IMR-90 (cell line): ENCODE data around the gene ALG1. TPM values are rescaled to one million over a fixed set of nuclear protein-coding genes. Genes with fewer than 3 reads are reported as not detected.
"Not testable (repeated sequence)": the region's sequence is repeated elsewhere in the genome, so short reads cannot be mapped to it uniquely, and the experiment has no call there.

Source experiments
- ATAC-seq: fragments of 200-7000 bp; cut with Tn5 transposase; 2 replicates; pipeline ENCODE4 v1.9.1; 2020; ENCODE audit warnings: low read depth, mild to moderate bottlenecking, moderate library complexity
- BruUV-seq: library from RNA; stranded (reverse); fragments of 400-500 nt; replicated peaks from 2 replicates; lab custom pipeline; 2021; lab: Mats Ljungman, UMichigan
- CTCF ChIA-PET: fragments of 300-600 bp; formaldehyde crosslinking; extraction: SDS; loops from one replicate; lab custom pipeline; 2021; ENCODE audit warnings: antibody characterized with exemption; lab: Yijun Ruan, JAX
- POLR2A ChIA-PET: fragments of 300-600 bp; sonication (Branson Sonifier 250); formaldehyde crosslinking; loops from one replicate; lab custom pipeline; 2022; ENCODE audit warnings: antibody characterized with exemption; ENCODE audit not compliant: unreplicated experiment; lab: Charles Lee
- DNase-seq: peaks from one replicate; pipeline ENCODE4 v3.0.0; 2013
- H2AFZ ChIP-seq: replicated peaks from 2 replicates; pipeline ENCODE3; 2013; ENCODE audit warnings: low read length, mild to moderate bottlenecking; ENCODE audit not compliant: poor library complexity
- H2AK5ac ChIP-seq: 2 replicates; pipeline ENCODE4 v1.6.1; 2013; ENCODE audit warnings: low read depth, low read length, inconsistent platforms
- H2AK9ac ChIP-seq: replicated peaks from 2 replicates; pipeline ENCODE3; 2013; ENCODE audit warnings: mild to moderate bottlenecking, low read depth, low read length, moderate library complexity; ENCODE audit not compliant: poor library complexity
- H2BK120ac ChIP-seq: 2 replicates; pipeline ENCODE4 v1.6.1; 2013; ENCODE audit warnings: low read depth, low read length, inconsistent platforms
- H2BK15ac ChIP-seq: 3 replicates; pipeline ENCODE4 v1.6.1; 2013; ENCODE audit warnings: low read depth, low read length, inconsistent platforms
- H2BK20ac ChIP-seq: 2 replicates; pipeline ENCODE4 v1.6.1; 2013; ENCODE audit warnings: low read depth, mild to moderate bottlenecking, inconsistent platforms, low read length, moderate library complexity
- H2BK5ac ChIP-seq: 2 replicates; pipeline ENCODE4 v1.6.1; 2013; ENCODE audit warnings: mild to moderate bottlenecking, low read depth, low read length, inconsistent platforms; ENCODE audit not compliant: poor library complexity, severe bottlenecking
- H3K14ac ChIP-seq: replicated peaks from 2 replicates; pipeline ENCODE4 v1.6.1; 2013; ENCODE audit warnings: low read depth, low read length, inconsistent platforms
- H3K18ac ChIP-seq: 2 replicates; pipeline ENCODE4 v1.6.1; 2013; ENCODE audit warnings: low read depth, low read length, control low read depth
- H3K23ac ChIP-seq: 2 replicates; pipeline ENCODE4 v1.6.1; 2013; ENCODE audit warnings: low read depth, low read length, inconsistent platforms
- H3K27ac ChIP-seq: 2 replicates; pipeline ENCODE4 v1.5.1; 2013; ENCODE audit warnings: mild to moderate bottlenecking, control low read depth, low read length; ENCODE audit not compliant: insufficient read depth
- H3K27me3 ChIP-seq: 2 replicates; pipeline ENCODE4 v1.6.1; 2013; ENCODE audit warnings: low read length; ENCODE audit not compliant: control insufficient read depth, insufficient read depth
- H3K36me3 ChIP-seq: 2 replicates; pipeline ENCODE4 v1.6.1; 2013; ENCODE audit warnings: low read length, mixed read lengths; ENCODE audit not compliant: control insufficient read depth, insufficient read depth
- H3K4ac ChIP-seq: 2 replicates; pipeline ENCODE4 v1.6.1; 2013; ENCODE audit warnings: low read depth, low read length, inconsistent platforms
- H3K4me1 ChIP-seq: 2 replicates; pipeline ENCODE4 v1.6.1; 2013; ENCODE audit warnings: low read length, mixed read lengths; ENCODE audit not compliant: control insufficient read depth, insufficient read depth
- H3K4me2 ChIP-seq: 2 replicates; pipeline ENCODE4 v1.6.1; 2013; ENCODE audit warnings: low read depth, mild to moderate bottlenecking, control low read depth, low read length, moderate library complexity
- H3K4me3 ChIP-seq: 2 replicates; pipeline ENCODE4 v1.5.1; 2013; ENCODE audit warnings: low read depth, mild to moderate bottlenecking, control low read depth, low read length, moderate library complexity; ENCODE audit not compliant: insufficient read depth
- H3K56ac ChIP-seq: 2 replicates; pipeline ENCODE4 v1.6.1; 2013; ENCODE audit warnings: low read length, inconsistent platforms; ENCODE audit not compliant: insufficient read depth; ENCODE audit errors: extremely low read depth
- H3K79me1 ChIP-seq, 2 experiments: 2 replicates each; pipeline ENCODE4 v1.6.1; 2013; ENCODE audit warnings: low read length in 2 of 2, inconsistent platforms in 1 of 2, low read depth in 1 of 2
- H3K9ac ChIP-seq: 2 replicates; pipeline ENCODE4 v1.6.1; 2013; ENCODE audit warnings: low read depth, low read length, control low read depth
- H3K9me1 ChIP-seq: 2 replicates; pipeline ENCODE4 v1.6.1; 2013; ENCODE audit warnings: low read length, inconsistent platforms; ENCODE audit not compliant: insufficient read depth
- H3K9me3 ChIP-seq: 2 replicates; pipeline ENCODE4 v1.6.1; 2013; ENCODE audit warnings: low read length; ENCODE audit not compliant: control insufficient read depth, insufficient read depth
- H4K20me1 ChIP-seq: 2 replicates; pipeline ENCODE4 v1.6.1; 2013; ENCODE audit warnings: low read length, inconsistent platforms; ENCODE audit not compliant: insufficient read depth
- H4K5ac ChIP-seq: 2 replicates; pipeline ENCODE4 v1.6.1; 2013; ENCODE audit warnings: mild to moderate bottlenecking, low read depth, low read length, control low read depth
- H4K8ac ChIP-seq, 2 experiments: 2 replicates each; pipeline ENCODE4 v1.6.1; 2013; ENCODE audit warnings: low read depth in 2 of 2, low read length in 2 of 2, control low read depth in 1 of 2, inconsistent platforms in 1 of 2
- H4K91ac ChIP-seq: 2 replicates; pipeline ENCODE4 v1.6.1; 2013; ENCODE audit warnings: low read depth, low read length, inconsistent platforms; ENCODE audit not compliant: insufficient read depth
- WGBS, 2 experiments: methylation state at CpG; one replicate each; pipeline versions ENCODE4 v1.1.5 to v1.1.7; 2013; ENCODE audit warnings: missing lambda C conversion rate in 2 of 2; ENCODE audit not compliant: insufficient read length in 1 of 2; ENCODE audit errors: extremely low coverage in 2 of 2; 5-methylcytosine and 5-hydroxymethylcytosine counted together
- dilution Hi-C: fragments of 300-500 bp; cut with HindIII; formaldehyde crosslinking; loops from one replicate; pipeline ENCODE4 v1.14.3; 2018; ENCODE audit warnings: low sequenced_read_pairs; ENCODE audit not compliant: unreplicated experiment
- in situ Hi-C: fragments of 300-500 bp; cut with MboI; formaldehyde crosslinking; loops from 3 replicates; pipeline ENCODE4 v1.14.3; 2019; ENCODE audit warnings: low sequenced_read_pairs, inconsistent platforms, mixed read lengths
- intact Hi-C: fragments of 100-400 bp; cut with micrococcal nuclease; formaldehyde crosslinking; loops from 2 replicates; pipeline ENCODE4 v1.10.0; 2022
- polyA plus RNA-seq, 3 experiments: library from polyadenylated mRNA; depleted of rRNA; stranded (reverse); fragments of >200 nt; gene quantifications; 2 replicates each; pipeline ENCODE4 v1.2.3, GENCODE V29; 2012; ENCODE audit warnings: low replicate concordance in 1 of 3
- total RNA-seq: library from RNA; depleted of rRNA; stranded (reverse); fragments of >200 nt; gene quantifications from 2 replicates; pipeline ENCODE4 v1.2.3, GENCODE V29; 2012

Gene ALG1
- total and polyA plus RNA-seq, 2 of the 4 experiments (the other 2 are of a cell fraction) = 30.9 to 41.0 TPM

DNA sequence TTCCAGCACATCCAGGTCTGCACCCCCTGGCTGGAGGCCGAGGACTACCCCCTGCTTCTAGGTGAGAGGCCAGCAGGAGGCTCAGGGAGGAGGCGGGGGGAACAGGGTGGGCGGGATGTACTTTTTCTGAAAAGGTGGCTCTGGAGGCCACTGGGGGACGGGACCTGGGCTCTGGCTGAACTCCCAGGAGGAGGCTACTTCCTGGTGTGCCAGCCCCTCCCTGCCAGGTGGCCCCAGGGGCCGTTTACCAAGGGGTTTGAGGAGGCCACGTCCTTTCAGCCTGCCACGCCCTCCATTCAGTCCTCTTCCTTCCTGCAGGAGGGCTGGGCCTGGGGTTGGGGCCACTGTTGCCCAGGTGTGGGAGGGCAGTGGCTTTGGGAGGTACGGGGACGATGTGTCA is 9.4 kb downstream of the ALG1 start:
- WGBS, 2 experiments = no CpG with 5 or more reads among the region's 9 CpGs
- H2AK9ac ChIP-seq, DNase-seq, CTCF ChIA-PET, H2AFZ ChIP-seq, H4K8ac ChIP-seq, H2BK120ac ChIP-seq, H3K9ac ChIP-seq, H3K4me1 ChIP-seq, H3K79me1 ChIP-seq, H2BK20ac ChIP-seq, H3K4me3 ChIP-seq, H3K27me3 ChIP-seq, H3K14ac ChIP-seq, H4K20me1 ChIP-seq, H2AK5ac ChIP-seq, POLR2A ChIA-PET, in situ Hi-C loops, H3K27ac ChIP-seq, BruUV-seq, H2BK5ac ChIP-seq, H3K4ac ChIP-seq, H3K9me1 ChIP-seq, ATAC-seq, H4K5ac ChIP-seq, H2BK15ac ChIP-seq, H4K91ac ChIP-seq, dilution Hi-C loops, intact Hi-C loops, H3K4me2 ChIP-seq, H3K56ac ChIP-seq, H3K18ac ChIP-seq, H3K9me3 ChIP-seq, H3K23ac ChIP-seq: not testable (repeated sequence)
- peaks cover 41% of the 10 kb centered on the region for H3K36me3 ChIP-seq

GRCh38 chr16:5083646-5084045 is 12.0 kb downstream of the ALG1 start:
- H3K18ac ChIP-seq, ATAC-seq, H3K4me1 ChIP-seq, H2AFZ ChIP-seq, H3K79me1 ChIP-seq, H2BK120ac ChIP-seq, H3K23ac ChIP-seq, H3K4me3 ChIP-seq, DNase-seq, H4K91ac ChIP-seq, CTCF ChIA-PET, H2BK5ac ChIP-seq, in situ Hi-C loops, H4K5ac ChIP-seq, H3K4me2 ChIP-seq, H2BK20ac ChIP-seq, H3K14ac ChIP-seq, H3K4ac ChIP-seq, H3K27ac ChIP-seq, H2BK15ac ChIP-seq, H4K20me1 ChIP-seq, H4K8ac ChIP-seq, dilution Hi-C loops, H3K56ac ChIP-seq, H3K9me1 ChIP-seq, H2AK5ac ChIP-seq, POLR2A ChIA-PET, BruUV-seq, H2AK9ac ChIP-seq, H3K9me3 ChIP-seq, intact Hi-C loops, H3K27me3 ChIP-seq, H3K9ac ChIP-seq: not testable (repeated sequence)
- H3K36me3 ChIP-seq = peaks cover 26% of the 10 kb centered on the region
- WGBS, 2 experiments = no CpG with 5 or more reads among the region's 9 CpGs
